Hepatocyte (in vitro differentiated cells): ENCODE results near the gene SHMT2. TPM values are rescaled to one million over a fixed set of nuclear protein-coding genes. Genes with fewer than 3 reads are reported as not detected.

Experiments used
- DNase-seq: peaks from one replicate; pipeline ENCODE4 v3.0.0-alpha.2; 2016; ENCODE audit warnings: low spot score
- H2AFZ ChIP-seq: fragments of 200-600 bp; sonication (generic); 2 replicates; pipeline ENCODE4 v1.6.0; 2016; ENCODE audit warnings: antibody characterized with exemption, mild to moderate bottlenecking
- H3K27ac ChIP-seq: fragments of 200-600 bp; sonication (generic); 2 replicates; pipeline ENCODE4 v1.5.1; 2016; ENCODE audit warnings: mild to moderate bottlenecking
- H3K27me3 ChIP-seq: fragments of 200-600 bp; sonication (generic); 2 replicates; pipeline ENCODE4 v1.6.1; 2016
- H3K36me3 ChIP-seq: fragments of 200-600 bp; sonication (generic); replicated peaks from 2 replicates; pipeline ENCODE4 v1.5.1; 2016; ENCODE audit warnings: low read depth; ENCODE audit not compliant: insufficient read depth
- H3K4me1 ChIP-seq: fragments of 200-600 bp; sonication (generic); 2 replicates; pipeline ENCODE4 v1.5.1; 2016; ENCODE audit warnings: mild to moderate bottlenecking, moderate library complexity; ENCODE audit not compliant: insufficient read depth
- H3K4me2 ChIP-seq: fragments of 200-600 bp; sonication (generic); 2 replicates; pipeline ENCODE4 v1.6.0; 2016
- H3K4me3 ChIP-seq: fragments of 200-600 bp; sonication (generic); 2 replicates; pipeline ENCODE4 v1.5.1; 2016; ENCODE audit warnings: mild to moderate bottlenecking
- H3K79me2 ChIP-seq: fragments of 200-600 bp; sonication (generic); 2 replicates; pipeline ENCODE4 v1.6.0; 2017; ENCODE audit warnings: mild to moderate bottlenecking
- H3K9me2 ChIP-seq: fragments of 200-600 bp; sonication (generic); replicated peaks from 2 replicates; pipeline ENCODE4 v1.6.0; 2017; ENCODE audit warnings: mild to moderate bottlenecking; ENCODE audit not compliant: insufficient read depth
- H3K9me3 ChIP-seq: fragments of 200-600 bp; sonication (generic); 2 replicates; pipeline ENCODE4 v1.5.1; 2016; ENCODE audit warnings: low read depth, mild to moderate bottlenecking
- H4K20me1 ChIP-seq: fragments of 200-600 bp; sonication (generic); 2 replicates; pipeline ENCODE4 v1.6.0; 2016; ENCODE audit warnings: mild to moderate bottlenecking; ENCODE audit not compliant: insufficient read depth, poor library complexity, severe bottlenecking
- CTCF ChIP-seq: fragments of 200-600 bp; sonication (generic); IDR thresholded peaks from 2 replicates; pipeline ENCODE4 v1.5.1; 2016; ENCODE audit warnings: antibody characterized with exemption, mild to moderate bottlenecking; ENCODE audit not compliant: poor library complexity
- EZH2 ChIP-seq: fragments of 200-600 bp; sonication (generic); IDR thresholded peaks from 2 replicates; pipeline ENCODE4 v1.6.1; 2016; ENCODE audit warnings: antibody characterized with exemption, mild to moderate bottlenecking, borderline replicate concordance
- EZH2phosphoT487 ChIP-seq: fragments of 200-600 bp; sonication (generic); IDR thresholded peaks from one replicate; pipeline ENCODE4 v1.6.1; 2018; ENCODE audit warnings: antibody characterized with exemption, mild to moderate bottlenecking, low read depth, moderate library complexity; ENCODE audit not compliant: unreplicated experiment, severe bottlenecking
- WGBS: methylation state at CpG from one replicate; pipeline ENCODE4 v1.1.6; 2016; ENCODE audit warnings: low lambda C conversion rate; ENCODE audit errors: missing lambda C conversion rate; 5-methylcytosine and 5-hydroxymethylcytosine counted together
- polyA plus RNA-seq: library from polyadenylated mRNA; unstranded; fragments of >200 nt; fragmentation: Nextera tagmentation; extraction: Ambion mirVana; gene quantifications from 2 replicates; pipeline ENCODE4 v1.2.1, GENCODE V29; 2016
- total RNA-seq: library from RNA; depleted of rRNA; stranded (reverse); fragments of >200 nt; gene quantifications from 2 replicates; pipeline ENCODE4 v1.2.3, GENCODE V29; 2014

SHMT2 gene
- total and polyA plus RNA-seq, 2 experiments from 2014 or later = 126 to 168 TPM

GRCh38 chr12:57258977-57259970 is 29.8 kb downstream of the SHMT2 start:
- WGBS = 78% methylated on average over 6 of the region's 6 CpGs
- Histone ChIP-seq H3K79me2 (no peaks in the 10 kb centered on the region), H3K4me2 (no peak overlapping the region), H2AFZ (no peak overlapping the region), H3K36me3 (no peaks in the 10 kb centered on the region), H3K27ac (peak overlapping the region; percentile 22), H3K4me3 (no peak overlapping the region), H3K9me3 (no peaks in the 10 kb centered on the region), H3K9me2 (no peaks in the 10 kb centered on the region), H4K20me1 (no peaks in the 10 kb centered on the region), H3K4me1 (no peaks in the 10 kb centered on the region), H3K27me3 (no peaks in the 10 kb centered on the region)
- DNase-seq = peak; percentile 28
- TF ChIP-seq CTCF (no peak), EZH2 (no peak), EZH2phosphoT487 (no peak)

- no peaks in the 10 kb centered on the region for H3K36me3 ChIP-seq
- 95% methylated on average over 4 of the region's 4 CpGs for WGBS
These were observed 30.9 kb downstream of the SHMT2 start for GRCh38 chr12:57260366-57260765.

GRCh38 chr12:57261428-57261865 is 31.9 kb downstream of the SHMT2 start:
- no peak for DNase-seq
- Histone ChIP-seq H3K9me2 (no peaks in the 10 kb centered on the region), H3K4me3 (no peak overlapping the region), H3K79me2 (no peaks in the 10 kb centered on the region), H3K4me1 (no peaks in the 10 kb centered on the region), H3K36me3 (no peaks in the 10 kb centered on the region), H4K20me1 (no peaks in the 10 kb centered on the region), H2AFZ (no peak overlapping the region), H3K9me3 (no peaks in the 10 kb centered on the region), H3K4me2 (no peak overlapping the region), H3K27ac (no peak overlapping the region), H3K27me3 (no peaks in the 10 kb centered on the region)
- WGBS = 59% methylated on average over 2 of the region's 2 CpGs
- TF ChIP-seq EZH2 = no peak
- no peak for TF ChIP-seq EZH2phosphoT487
- no peak for TF ChIP-seq CTCF

More at GRCh38 chr12:57260366-57260765, 30.9 kb downstream of the SHMT2 start:
- DNase-seq = no peak
- Histone ChIP-seq H3K27ac (no peak overlapping the region), H3K9me3 (no peaks in the 10 kb centered on the region), H3K27me3 (no peaks in the 10 kb centered on the region), H3K4me3 (no peak overlapping the region), H3K9me2 (no peaks in the 10 kb centered on the region), H3K4me1 (no peaks in the 10 kb centered on the region), H3K79me2 (no peaks in the 10 kb centered on the region), H4K20me1 (no peaks in the 10 kb centered on the region), H3K4me2 (no peak overlapping the region), H2AFZ (no peak overlapping the region)
- TF ChIP-seq EZH2 (no peak), EZH2phosphoT487 (no peak), CTCF (no peak)
